Natural killer cell (primary cell): Measurements from ENCODE around the gene CHAD. TPM values are rescaled to one million over a fixed set of nuclear protein-coding genes. Genes with fewer than 3 reads are reported as not detected.
"Not testable (repeated sequence)": the region's sequence is repeated elsewhere in the genome, so short reads cannot be mapped to it uniquely, and the experiment has no call there.

Experiments used
- ATAC-seq, 3 donors: fragments of 150-1000 bp in 2 of 3; fragments of 200-7000 bp in 1 of 3; cut with Tn5 transposase; 1 replicate in 1 of 3; 2 replicates in 2 of 3; pipeline ENCODE4 v1.10.0; 2021; ENCODE audit warnings: mild to moderate bottlenecking in 2 of 3, moderate library complexity in 2 of 3
- DNase-seq, 2 donors: peaks; one replicate each; pipeline versions ENCODE4 v3.0.0 to v3.0.0-alpha.2; 2013 to 2021; ENCODE audit warnings: mixed read lengths in 1 of 2
- H3K27ac ChIP-seq: one replicate; pipeline ENCODE4 v1.5.1; 2013; ENCODE audit warnings: mild to moderate bottlenecking, low read length
- H3K27me3 ChIP-seq: one replicate; pipeline ENCODE4 v1.6.1; 2013; ENCODE audit warnings: low read length; ENCODE audit not compliant: control insufficient read depth, insufficient read depth
- H3K36me3 ChIP-seq: one replicate; pipeline ENCODE4 v1.6.1; 2013; ENCODE audit warnings: low read length; ENCODE audit not compliant: control insufficient read depth, insufficient read depth
- H3K4me1 ChIP-seq: one replicate; pipeline ENCODE4 v1.6.1; 2013; ENCODE audit warnings: low read length; ENCODE audit not compliant: control insufficient read depth, insufficient read depth
- H3K4me3 ChIP-seq: one replicate; pipeline ENCODE4 v1.5.1; 2013; ENCODE audit warnings: low read length
- H3K9me3 ChIP-seq: one replicate; pipeline ENCODE4 v1.6.1; 2013; ENCODE audit warnings: low read length; ENCODE audit not compliant: control insufficient read depth, insufficient read depth
- H3K27ac Mint-ChIP-seq, 2 donors: one replicate each; pipeline ENCODE4 v1.8.0; 2022; ENCODE audit warnings: mild to moderate bottlenecking in 2 of 2, mixed read lengths in 2 of 2, moderate library complexity in 1 of 2
- H3K27me3 Mint-ChIP-seq, 2 donors: one replicate each; pipeline ENCODE4 v1.8.0; 2022; ENCODE audit warnings: low read depth in 2 of 2, mixed read lengths in 2 of 2
- H3K36me3 Mint-ChIP-seq: one replicate; pipeline ENCODE4 v1.8.0; 2022; ENCODE audit warnings: mixed read lengths
- H3K4me1 Mint-ChIP-seq, 2 donors: one replicate each; pipeline ENCODE4 v1.8.0; 2022; ENCODE audit warnings: mixed read lengths in 2 of 2
- H3K4me3 Mint-ChIP-seq: one replicate; pipeline ENCODE4 v1.8.0; 2022; ENCODE audit warnings: mild to moderate bottlenecking, moderate library complexity, mixed read lengths
- H3K9me3 Mint-ChIP-seq, 2 donors: one replicate each; pipeline ENCODE4 v1.8.0; 2022; ENCODE audit warnings: mixed read lengths in 2 of 2
- CTCF ChIP-seq: fragments of 200-600 bp; IDR thresholded peaks from one replicate; pipeline ENCODE4 v1.8.0; 2022; ENCODE audit warnings: antibody characterized with exemption
- WGBS: methylation state at CpG from one replicate; pipeline ENCODE4 v1.1.7; 2013; ENCODE audit warnings: missing lambda C conversion rate; ENCODE audit not compliant: insufficient coverage; 5-methylcytosine and 5-hydroxymethylcytosine counted together
- intact Hi-C: fragments of 100-400 bp; cut with micrococcal nuclease; formaldehyde crosslinking; loops from one replicate; pipeline ENCODE4 v1.14.2; 2022
- total RNA-seq, 4 donors: library from RNA; stranded (reverse); fragments of 120-200 nt in 1 of 4; gene quantifications; one replicate each; pipeline versions ENCODE4 v1.2.3 to v1.2.4, GENCODE V29; 2013 to 2022

The CHAD gene
- total RNA-seq, 3 donors from 2014 or later (not counting 1 experiment from before 2014, with no cell fraction given): 0.60 TPM; not detected in 2

GRCh38 chr17:50420419-50421112 is 48.1 kb downstream of the CHAD start:
- intact Hi-C loops: no loop called here
- ATAC-seq: no peak
- Mint-ChIP-seq H3K36me3 (no peaks in the 10 kb centered on the region), H3K27ac (no peak overlapping the region), H3K4me1 (peaks cover 11% of the 10 kb centered on the region in 2 donors), H3K27me3 (peaks cover 7 to 12% of the 10 kb centered on the region in 2 donors), H3K9me3 (peaks cover 0 to 3% of the 10 kb centered on the region in 2 donors), H3K4me3 (no peak overlapping the region)
- TF ChIP-seq CTCF: no peak
- no peaks in the 10 kb centered on the region for H3K9me3 ChIP-seq
- peak overlapping the region; percentile 70 for H3K27ac ChIP-seq
- H3K36me3 ChIP-seq: no peaks in the 10 kb centered on the region
- no peak for DNase-seq
- no peaks in the 10 kb centered on the region for H3K27me3 ChIP-seq
- H3K4me1 ChIP-seq: peaks cover 13% of the 10 kb centered on the region
- 100% methylated on average over 6 of the region's 6 CpGs for WGBS
- H3K4me3 ChIP-seq: no peak overlapping the region

GRCh38 chr17:50419577-50419976 is 49.1 kb downstream of the CHAD start:
- DNase-seq, H3K27ac Mint-ChIP-seq, H3K4me1 Mint-ChIP-seq, H3K27ac ChIP-seq, H3K4me3 Mint-ChIP-seq, H3K9me3 Mint-ChIP-seq, H3K9me3 ChIP-seq, H3K27me3 ChIP-seq, ATAC-seq, H3K36me3 Mint-ChIP-seq, H3K4me3 ChIP-seq, H3K36me3 ChIP-seq, intact Hi-C loops, H3K4me1 ChIP-seq: not testable (repeated sequence)
- 98% methylated on average over 10 of the region's 10 CpGs for WGBS
- H3K27me3 Mint-ChIP-seq: peaks cover 7 to 14% of the 10 kb centered on the region in 2 donors

- no peaks in the 10 kb centered on the region for H3K36me3 ChIP-seq
Measured at GRCh38 chr17:50414808-50415207, 53.9 kb downstream of the CHAD start.

More at GRCh38 chr17:50414808-50415207, 53.9 kb downstream of the CHAD start:
- ATAC-seq: no peak
- WGBS: 87% methylated on average over 3 of the region's 3 CpGs
- no peaks in the 10 kb centered on the region for H3K4me1 ChIP-seq
- H3K27me3 ChIP-seq: no peaks in the 10 kb centered on the region
- Mint-ChIP-seq H3K27ac (no peak overlapping the region), H3K4me3 (no peak overlapping the region), H3K36me3 (no peaks in the 10 kb centered on the region), H3K4me1 (no peaks in the 10 kb centered on the region), H3K27me3 (peaks cover 7 to 21% of the 10 kb centered on the region in 2 donors), H3K9me3 (peaks cover 0 to 3% of the 10 kb centered on the region in 2 donors)
- no peak overlapping the region for H3K27ac ChIP-seq
- no peak for DNase-seq
- TF ChIP-seq CTCF: no peak
- no peaks in the 10 kb centered on the region for H3K9me3 ChIP-seq
- H3K4me3 ChIP-seq: no peak overlapping the region
- intact Hi-C loops: no loop called here

Other genes with a start within 250 kb of the CHAD start
- gene TMEM92, start 194.4 kb downstream of the CHAD start, total RNA-seq: not detected
- gene XYLT2, start 122.8 kb downstream of the CHAD start, total RNA-seq: 10 to 100 TPM; 16.3 to 25.4 (median 18.6) TPM
- gene MRPL27, start 95.7 kb downstream of the CHAD start, total RNA-seq: 10 to 100 TPM; 16.4 to 36.6 (median 31.3) TPM
- 1 to 10 TPM; 2.4 to 3.2 (median 2.9) TPM for gene EME1, start 95.7 kb downstream of the CHAD start, total RNA-seq
- 10 to 100 TPM; 55.6 to 62.7 (median 56.0) TPM for gene LRRC59, start 71.4 kb downstream of the CHAD start, total RNA-seq
- gene ACSF2, start 42.7 kb downstream of the CHAD start, total RNA-seq: 10 to 100 TPM; 24.2 to 40.6 (median 25.8) TPM
- 10 to 100 TPM; 49.0 to 71.3 (median 56.5) TPM for gene RSAD1, start 10.0 kb upstream of the CHAD start, total RNA-seq
- 1 to 10 TPM in 1 of 3 donors, under 1 TPM in 2; 0.26 to 4.9 (median 0.70) TPM for gene MYCBPAP, start 39.6 kb upstream of the CHAD start, total RNA-seq
- gene EPN3, start 63.9 kb upstream of the CHAD start, total RNA-seq: not detected
- 10 to 100 TPM; 30.7 to 45.5 (median 32.5) TPM for gene SPATA20, start 78.3 kb upstream of the CHAD start, total RNA-seq
- gene CACNA1G, start 91.8 kb upstream of the CHAD start, total RNA-seq: not detected
- 10 to 100 TPM in 1 of 3 donors, 1 to 10 TPM in 2; 1.6 to 13.2 (median 5.9) TPM for gene ABCC3, start 166.0 kb upstream of the CHAD start, total RNA-seq
- 10 to 100 TPM; 22.1 to 32.0 (median 30.8) TPM for gene ANKRD40, start 239.0 kb upstream of the CHAD start, total RNA-seq